Measurements from ENCODE around the gene CERKL.

CERKL gene

DNA sequence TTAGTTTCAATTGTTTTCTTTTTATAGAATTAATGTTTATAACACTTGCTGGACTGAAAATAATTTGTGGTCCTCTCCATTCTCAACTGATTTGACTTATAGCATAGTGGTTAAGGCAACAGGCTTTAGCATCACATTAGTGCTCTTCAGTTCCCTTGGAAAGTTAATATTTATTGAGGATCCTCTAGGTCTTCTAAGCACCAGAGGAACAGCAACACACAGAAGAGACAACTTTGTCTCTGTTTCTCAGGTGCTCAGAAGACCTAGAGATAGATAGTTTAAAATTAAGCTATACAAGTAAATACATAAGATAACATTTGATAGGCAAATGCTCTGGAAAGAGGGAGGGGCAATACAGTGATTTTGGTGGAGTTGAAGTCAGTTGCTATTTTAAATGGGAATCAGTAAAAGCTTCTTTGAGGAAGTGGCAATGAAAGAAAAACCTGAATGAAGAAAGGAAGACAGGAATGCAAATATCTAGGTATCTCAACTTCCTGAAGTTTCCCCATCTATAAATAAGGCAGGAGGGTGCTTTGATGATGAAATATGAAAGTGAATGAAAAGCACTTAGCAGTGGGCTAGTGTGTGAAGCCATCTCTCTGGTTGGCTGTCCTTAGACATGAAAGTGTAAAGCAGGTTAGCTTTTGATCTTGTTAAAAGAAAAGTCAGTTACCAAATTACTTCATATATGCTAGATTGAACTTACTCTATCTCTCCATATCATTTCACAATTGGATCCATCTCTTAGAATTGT, 15.5 kb upstream of the CERKL start:
- no peak overlapping the region for H3K4me3 Mint-ChIP-seq

DNA sequence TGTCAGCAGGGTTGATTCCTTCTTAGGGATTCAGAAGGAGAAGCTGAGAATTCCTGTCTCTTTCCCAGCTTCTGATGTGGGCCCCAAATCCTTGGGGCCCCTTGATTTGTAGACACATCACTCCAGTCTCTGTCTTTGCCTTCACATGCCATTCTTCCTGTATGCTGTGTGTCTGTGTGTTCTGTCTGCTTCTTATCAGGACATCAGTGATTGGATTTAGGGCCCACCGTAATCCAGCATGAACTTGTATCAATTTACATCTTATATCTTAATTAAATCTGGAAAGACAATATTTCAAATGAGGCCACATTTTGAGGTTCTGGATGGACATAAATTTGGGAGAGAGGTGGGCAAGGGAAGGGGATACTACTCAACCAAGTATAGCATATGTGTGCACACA, 13.7 kb upstream of the CERKL start:
- no peak overlapping the region for H3K27ac Mint-ChIP-seq
- H3K9me3 Mint-ChIP-seq, result peaks cover 11% of the 10 kb centered on the region
- H3K27me3 Mint-ChIP-seq (ENCODE audit: low read depth), result peaks cover 66% of the 10 kb centered on the region
- TF ChIP-seq, protein P1, sequence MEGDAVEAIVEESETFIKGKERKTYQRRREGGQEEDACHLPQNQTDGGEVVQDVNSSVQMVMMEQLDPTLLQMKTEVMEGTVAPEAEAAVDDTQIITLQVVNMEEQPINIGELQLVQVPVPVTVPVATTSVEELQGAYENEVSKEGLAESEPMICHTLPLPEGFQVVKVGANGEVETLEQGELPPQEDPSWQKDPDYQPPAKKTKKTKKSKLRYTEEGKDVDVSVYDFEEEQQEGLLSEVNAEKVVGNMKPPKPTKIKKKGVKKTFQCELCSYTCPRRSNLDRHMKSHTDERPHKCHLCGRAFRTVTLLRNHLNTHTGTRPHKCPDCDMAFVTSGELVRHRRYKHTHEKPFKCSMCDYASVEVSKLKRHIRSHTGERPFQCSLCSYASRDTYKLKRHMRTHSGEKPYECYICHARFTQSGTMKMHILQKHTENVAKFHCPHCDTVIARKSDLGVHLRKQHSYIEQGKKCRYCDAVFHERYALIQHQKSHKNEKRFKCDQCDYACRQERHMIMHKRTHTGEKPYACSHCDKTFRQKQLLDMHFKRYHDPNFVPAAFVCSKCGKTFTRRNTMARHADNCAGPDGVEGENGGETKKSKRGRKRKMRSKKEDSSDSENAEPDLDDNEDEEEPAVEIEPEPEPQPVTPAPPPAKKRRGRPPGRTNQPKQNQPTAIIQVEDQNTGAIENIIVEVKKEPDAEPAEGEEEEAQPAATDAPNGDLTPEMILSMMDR (IDR thresholded peaks at IDR 0.05; ENCODE audit: unreplicated experiment in 3 of 3), result no peak
- no peaks in the 10 kb centered on the region for H3K36me3 Mint-ChIP-seq (ENCODE audit: low read depth)
- H3K4me1 Mint-ChIP-seq, result no peaks in the 10 kb centered on the region
- no peak overlapping the region for H3K4me3 Mint-ChIP-seq

More for the DNA sequence above, 15.5 kb upstream of the CERKL start:
- Mint-ChIP-seq H3K36me3 (ENCODE audit: low read depth) (no peaks in the 10 kb centered on the region), H3K4me1 (no peaks in the 10 kb centered on the region), H3K27ac (no peak overlapping the region), H3K27me3 (ENCODE audit: low read depth) (peaks cover 68% of the 10 kb centered on the region), H3K9me3 (peaks cover 2% of the 10 kb centered on the region)
- TF ChIP-seq, protein P1 (IDR thresholded peaks at IDR 0.05; ENCODE audit: unreplicated experiment in 3 of 3), result no peak

DNA sequence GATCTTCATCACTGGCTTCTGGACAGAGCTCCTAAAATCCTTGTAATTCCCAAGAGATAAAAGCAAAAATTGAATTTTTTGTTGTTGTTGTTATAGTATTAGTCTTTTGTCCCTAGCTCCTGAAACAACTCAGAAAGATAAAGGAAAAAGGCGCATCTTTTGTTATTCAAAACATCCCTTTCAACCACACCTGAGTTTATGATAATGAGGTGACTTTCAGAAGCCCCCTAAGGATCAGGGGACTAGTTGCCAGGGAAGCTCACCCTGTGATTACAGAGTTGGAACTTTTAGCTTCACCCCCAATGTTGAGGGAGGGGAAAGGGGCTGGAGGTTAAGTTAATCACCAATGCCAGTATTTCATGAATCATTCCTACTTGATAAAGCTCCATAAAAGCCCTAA, 10.3 kb upstream of the CERKL start:
- H3K27ac Mint-ChIP-seq, result no peak overlapping the region
- H3K27me3 Mint-ChIP-seq (ENCODE audit: low read depth), result peaks cover 35% of the 10 kb centered on the region
- H3K4me1 Mint-ChIP-seq, result no peaks in the 10 kb centered on the region
- TF ChIP-seq, protein P1 (IDR thresholded peaks at IDR 0.05; ENCODE audit: unreplicated experiment in 3 of 3), result no peak
- no peak overlapping the region for H3K4me3 Mint-ChIP-seq
- H3K36me3 Mint-ChIP-seq (ENCODE audit: low read depth), result no peaks in the 10 kb centered on the region
- H3K9me3 Mint-ChIP-seq, result peaks cover 13% of the 10 kb centered on the region

DNA sequence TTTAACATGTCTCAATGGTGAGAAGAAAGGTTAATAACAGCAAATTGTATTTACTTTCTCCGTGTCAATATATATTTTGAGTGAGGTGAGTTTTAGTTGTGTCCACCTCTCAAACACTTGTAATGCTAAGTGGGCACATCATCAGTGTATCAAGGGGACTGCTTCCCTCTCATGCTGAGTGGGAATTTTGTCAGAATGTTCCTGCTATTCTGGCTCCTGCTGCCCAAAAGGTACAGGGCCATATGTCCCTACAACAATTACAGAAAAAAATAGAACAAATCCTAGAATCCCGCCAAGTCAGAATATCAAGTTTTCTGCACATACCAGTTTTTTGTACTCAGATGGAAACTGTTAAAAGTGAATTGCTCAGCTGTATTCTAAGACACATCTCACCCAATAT, 5.4 kb upstream of the CERKL start:
- Mint-ChIP-seq H3K36me3 (ENCODE audit: low read depth) (no peaks in the 10 kb centered on the region), H3K27me3 (ENCODE audit: low read depth) (peaks cover 40% of the 10 kb centered on the region), H3K9me3 (peaks cover 11% of the 10 kb centered on the region), H3K4me3 (no peak overlapping the region), H3K4me1 (no peaks in the 10 kb centered on the region), H3K27ac (no peak overlapping the region)
- TF ChIP-seq, protein P1 (IDR thresholded peaks at IDR 0.05; ENCODE audit: unreplicated experiment in 3 of 3), result no peak

DNA sequence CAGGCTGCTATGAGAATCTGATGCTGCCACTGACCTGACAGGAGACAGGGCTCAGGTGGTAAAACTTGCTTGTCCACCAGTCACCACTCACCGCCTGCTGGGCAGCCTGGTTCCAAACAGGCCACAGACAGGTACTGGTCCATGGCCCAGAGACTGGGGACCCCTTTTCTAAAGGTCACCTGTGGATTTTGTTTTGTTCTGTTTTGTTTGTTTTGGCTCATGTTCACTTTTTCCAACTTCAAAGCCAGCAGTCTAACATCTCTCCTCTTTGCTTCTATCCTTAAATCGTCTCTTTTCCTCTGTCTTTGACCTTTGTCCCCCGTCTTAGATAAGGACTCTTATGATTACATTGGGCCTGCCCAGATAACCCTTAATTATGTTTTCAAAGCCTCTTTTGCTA, 3.3 kb upstream of the CERKL start:
- TF ChIP-seq, protein P1 (IDR thresholded peaks at IDR 0.05; ENCODE audit: unreplicated experiment in 3 of 3), result no peak
- H3K4me3 Mint-ChIP-seq, result no peak overlapping the region
- H3K36me3 Mint-ChIP-seq (ENCODE audit: low read depth), result no peaks in the 10 kb centered on the region
- no peaks in the 10 kb centered on the region for H3K9me3 Mint-ChIP-seq
- H3K4me1 Mint-ChIP-seq, result peaks cover 5% of the 10 kb centered on the region
- no peak overlapping the region for H3K27ac Mint-ChIP-seq
- H3K27me3 Mint-ChIP-seq (ENCODE audit: low read depth), result peaks cover 50% of the 10 kb centered on the region

DNA sequence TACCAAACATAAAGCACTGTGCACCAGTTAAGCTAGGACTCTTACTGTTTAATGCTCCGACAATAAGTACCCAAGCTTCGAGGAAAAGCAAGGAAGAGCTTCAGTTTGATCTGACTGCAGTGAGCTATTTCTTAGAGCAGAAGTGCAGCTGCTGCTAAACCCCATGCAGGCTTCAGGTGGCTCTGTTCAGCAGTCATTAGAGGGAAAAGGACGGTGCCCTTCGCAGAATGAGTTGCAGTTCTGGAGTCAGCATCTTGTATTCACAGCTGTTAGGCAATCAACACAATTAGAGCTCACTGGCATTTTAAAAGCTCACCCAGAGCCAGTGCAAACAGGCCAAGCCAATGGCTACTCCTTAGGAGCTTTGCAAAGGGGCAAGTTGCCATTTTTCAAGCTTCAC, 1.5 kb upstream of the CERKL start:
- Mint-ChIP-seq H3K27ac (no peak overlapping the region), H3K4me1 (peaks cover 5% of the 10 kb centered on the region), H3K9me3 (no peaks in the 10 kb centered on the region), H3K27me3 (ENCODE audit: low read depth) (peaks cover 65% of the 10 kb centered on the region), H3K36me3 (ENCODE audit: low read depth) (no peaks in the 10 kb centered on the region), H3K4me3 (peak overlapping the region in 2 of 3 experiments; percentile 2 to 28)
- TF ChIP-seq, protein P1 (IDR thresholded peaks at IDR 0.05; ENCODE audit: unreplicated experiment in 3 of 3), result no peak
